Activated B cell treated with CpG ODN at 0.5 μM for 24 hours (primary cell): ENCODE measurements around the gene PCNT. TPM values are rescaled to one million over a fixed set of nuclear protein-coding genes. Genes with fewer than 3 reads are reported as not detected.

Source experiments
- ATAC-seq: fragments of 200-7000 bp; cut with Tn5 transposase; one replicate; pipeline ENCODE4 v1.10.0; 2021; ENCODE audit warnings: low read depth, mild to moderate bottlenecking, moderate library complexity
- CTCF ChIA-PET: fragments of 350-600 bp; sonication (Branson Sonifier 250); formaldehyde crosslinking; loops from one replicate; lab custom pipeline; 2021; ENCODE audit warnings: antibody characterized with exemption; lab: Charles Lee
- POLR2A ChIA-PET: fragments of 350-600 bp; sonication (Branson Sonifier 250); formaldehyde crosslinking; loops from one replicate; lab custom pipeline; 2021; ENCODE audit warnings: antibody characterized with exemption; lab: Charles Lee
- DNase-seq: peaks from one replicate; pipeline ENCODE4 v3.0.0; 2022
- H3K27ac Mint-ChIP-seq: one replicate; pipeline ENCODE4 v1.8.0; 2020; ENCODE audit warnings: mixed read lengths
- H3K27me3 Mint-ChIP-seq: one replicate; pipeline ENCODE4 v1.8.0; 2021; ENCODE audit warnings: mixed read lengths
- H3K36me3 Mint-ChIP-seq: one replicate; pipeline ENCODE4 v1.8.0; 2021; ENCODE audit warnings: low read depth, mixed read lengths
- H3K4me1 Mint-ChIP-seq: one replicate; pipeline ENCODE4 v1.8.0; 2021; ENCODE audit warnings: mixed read lengths
- H3K4me3 Mint-ChIP-seq: one replicate; pipeline ENCODE4 v1.8.0; 2020; ENCODE audit warnings: mild to moderate bottlenecking, mixed read lengths
- H3K9me3 Mint-ChIP-seq: one replicate; pipeline ENCODE4 v1.8.0; 2020; ENCODE audit warnings: mixed read lengths
- intact Hi-C: fragments of 100-400 bp; cut with micrococcal nuclease; formaldehyde crosslinking; loops from one replicate; pipeline ENCODE4 v1.15.1; 2024
- total RNA-seq: library from RNA; stranded (reverse); gene quantifications from 2 replicates; pipeline ENCODE4 v1.2.3, GENCODE V29; 2022
- TF ChIP-seq, protein P1 (sequence below): fragments of 200-600 bp; IDR thresholded peaks from one replicate; pipeline ENCODE4 v1.8.0; 2022; ENCODE audit warnings: antibody characterized with exemption, mild to moderate bottlenecking

The PCNT gene
- total RNA-seq, 1 donor from 2014 or later = 39.7 TPM

DNA sequence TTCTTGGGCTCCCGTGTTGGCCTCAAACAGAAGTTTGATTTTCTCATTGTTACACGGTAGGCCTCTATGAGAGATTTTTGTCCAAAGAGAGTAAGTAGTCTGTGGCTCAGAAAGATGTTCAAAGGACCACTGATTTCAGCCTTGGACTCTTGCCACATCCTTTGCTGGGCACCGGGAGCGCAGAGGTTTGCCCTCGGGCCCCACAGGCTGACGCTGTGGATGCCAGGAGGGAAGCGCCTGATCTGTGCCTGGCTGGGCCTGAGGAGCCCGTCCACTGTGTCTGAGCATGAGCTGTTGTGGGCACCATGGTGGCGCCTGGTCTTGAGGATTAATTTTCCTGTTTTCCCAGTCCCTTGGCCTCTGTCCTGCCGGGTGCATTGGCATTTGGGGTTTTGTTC lies 52.3 kb downstream of the PCNT start:
- ChIA-PET POLR2A (no interaction called here), CTCF (no interaction called here)
- DNase-seq = no peak
- intact Hi-C loops = no loop called here
- TF ChIP-seq, protein P1, sequence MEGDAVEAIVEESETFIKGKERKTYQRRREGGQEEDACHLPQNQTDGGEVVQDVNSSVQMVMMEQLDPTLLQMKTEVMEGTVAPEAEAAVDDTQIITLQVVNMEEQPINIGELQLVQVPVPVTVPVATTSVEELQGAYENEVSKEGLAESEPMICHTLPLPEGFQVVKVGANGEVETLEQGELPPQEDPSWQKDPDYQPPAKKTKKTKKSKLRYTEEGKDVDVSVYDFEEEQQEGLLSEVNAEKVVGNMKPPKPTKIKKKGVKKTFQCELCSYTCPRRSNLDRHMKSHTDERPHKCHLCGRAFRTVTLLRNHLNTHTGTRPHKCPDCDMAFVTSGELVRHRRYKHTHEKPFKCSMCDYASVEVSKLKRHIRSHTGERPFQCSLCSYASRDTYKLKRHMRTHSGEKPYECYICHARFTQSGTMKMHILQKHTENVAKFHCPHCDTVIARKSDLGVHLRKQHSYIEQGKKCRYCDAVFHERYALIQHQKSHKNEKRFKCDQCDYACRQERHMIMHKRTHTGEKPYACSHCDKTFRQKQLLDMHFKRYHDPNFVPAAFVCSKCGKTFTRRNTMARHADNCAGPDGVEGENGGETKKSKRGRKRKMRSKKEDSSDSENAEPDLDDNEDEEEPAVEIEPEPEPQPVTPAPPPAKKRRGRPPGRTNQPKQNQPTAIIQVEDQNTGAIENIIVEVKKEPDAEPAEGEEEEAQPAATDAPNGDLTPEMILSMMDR = no peak
- ATAC-seq = no peak
- Mint-ChIP-seq H3K4me3 (no peak overlapping the region), H3K4me1 (peaks cover 6% of the 10 kb centered on the region), H3K27me3 (no peaks in the 10 kb centered on the region), H3K9me3 (peaks cover 3% of the 10 kb centered on the region), H3K27ac (no peak overlapping the region), H3K36me3 (peaks cover 42% of the 10 kb centered on the region)

DNA sequence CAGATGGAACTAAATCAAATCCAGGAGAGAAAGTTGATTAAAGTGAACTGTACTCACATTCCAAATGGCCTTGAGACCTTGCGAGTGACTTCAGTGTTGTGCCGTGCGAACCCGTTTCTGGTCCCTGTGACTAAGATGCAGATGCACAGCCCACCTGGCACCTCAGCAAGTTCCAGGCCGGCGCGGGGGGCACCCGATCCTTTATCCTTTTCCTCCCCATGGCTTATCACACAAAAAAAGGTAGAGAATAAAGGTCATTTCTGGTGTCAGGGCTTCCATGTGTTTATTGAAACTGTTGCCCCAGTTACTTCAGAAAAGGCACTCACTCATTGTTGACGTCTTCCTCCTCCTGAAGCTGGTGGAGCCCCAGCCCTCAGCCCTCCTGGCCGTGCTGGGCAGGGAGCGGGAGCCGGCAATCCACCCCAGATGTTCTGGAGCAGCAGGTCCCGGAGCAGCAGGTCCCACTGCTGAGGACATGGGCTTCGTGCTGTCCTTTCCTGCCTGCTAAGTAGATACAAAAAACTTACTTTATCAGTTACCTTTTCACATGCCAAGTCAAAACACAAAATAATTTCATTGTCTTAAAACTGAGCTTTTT lies 53.0 kb downstream of the PCNT start:
- Mint-ChIP-seq H3K4me1 (no peaks in the 10 kb centered on the region), H3K27ac (no peak overlapping the region), H3K27me3 (no peaks in the 10 kb centered on the region), H3K9me3 (peaks cover 3% of the 10 kb centered on the region), H3K36me3 (peaks cover 45% of the 10 kb centered on the region), H3K4me3 (no peak overlapping the region)
- no peak for DNase-seq
- TF ChIP-seq, protein P1 = no peak
- ChIA-PET POLR2A (no interaction called here), CTCF (no interaction called here)
- no peak for ATAC-seq
- intact Hi-C loops = no loop called here

DNA sequence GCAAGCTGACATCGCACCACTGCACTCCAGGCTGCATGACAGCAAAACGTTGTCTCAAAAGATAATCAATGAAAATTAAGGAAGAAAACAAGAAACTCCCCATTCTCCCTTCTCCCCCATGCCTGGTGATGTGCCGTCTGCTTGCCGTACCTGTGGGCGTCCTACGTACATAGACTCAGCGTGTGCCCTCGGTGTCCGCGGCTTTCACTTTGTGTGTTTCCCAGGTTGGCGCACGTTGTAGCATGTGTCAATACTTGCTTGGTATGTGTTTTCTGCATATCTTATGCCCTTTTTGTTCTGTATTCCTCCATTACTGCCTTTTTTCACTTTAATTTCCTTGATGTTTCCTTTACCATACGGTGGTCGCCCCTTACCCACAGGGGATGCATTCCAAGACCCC lies 53.8 kb downstream of the PCNT start:
- ATAC-seq = no peak
- DNase-seq = no peak
- ChIA-PET CTCF (no interaction called here), POLR2A (no interaction called here)
- intact Hi-C loops = no loop called here
- peaks cover 5% of the 10 kb centered on the region for H3K9me3 Mint-ChIP-seq
- no peak overlapping the region for H3K4me3 Mint-ChIP-seq
- TF ChIP-seq, protein P1 = no peak
- H3K4me1 Mint-ChIP-seq = no peaks in the 10 kb centered on the region
- H3K36me3 Mint-ChIP-seq = peaks cover 52% of the 10 kb centered on the region
- H3K27ac Mint-ChIP-seq = no peak overlapping the region
- no peaks in the 10 kb centered on the region for H3K27me3 Mint-ChIP-seq

DNA sequence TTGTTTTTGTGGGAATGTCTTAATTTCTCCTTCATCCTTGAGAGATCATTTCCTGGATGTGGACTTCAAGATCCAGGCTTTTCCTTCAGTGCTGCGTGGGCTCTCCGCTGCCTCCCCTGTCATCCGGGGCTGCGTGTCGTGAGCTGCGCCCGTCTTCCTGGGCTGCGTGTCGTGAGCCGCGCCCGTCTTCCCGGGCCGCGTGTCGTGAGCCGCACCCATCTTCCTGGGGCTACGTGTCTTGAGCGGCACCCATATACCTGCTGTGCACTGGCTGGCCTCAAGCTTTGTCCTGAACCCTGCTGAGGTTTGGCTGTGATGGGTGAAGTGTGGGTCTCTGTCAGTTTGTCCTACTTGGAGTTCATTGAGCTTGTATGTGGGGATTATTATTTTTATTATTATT lies 55.1 kb downstream of the PCNT start:
- H3K36me3 Mint-ChIP-seq = peaks cover 46% of the 10 kb centered on the region
- ATAC-seq (no peak), DNase-seq (no peak)
- intact Hi-C loops = no loop called here
- no peaks in the 10 kb centered on the region for H3K27me3 Mint-ChIP-seq
- H3K4me1 Mint-ChIP-seq = no peaks in the 10 kb centered on the region
- POLR2A ChIA-PET = interaction anchor here (0.7 kb wide), 1 partner anchor 10 kb away, joined by 3 read pairs; no protein-coding TSS in a partner anchor
- H3K27ac Mint-ChIP-seq = no peak overlapping the region
- TF ChIP-seq, protein P1 = no peak
- peaks cover 5% of the 10 kb centered on the region for H3K9me3 Mint-ChIP-seq
- CTCF ChIA-PET = no interaction called here
- no peak overlapping the region for H3K4me3 Mint-ChIP-seq

DNA sequence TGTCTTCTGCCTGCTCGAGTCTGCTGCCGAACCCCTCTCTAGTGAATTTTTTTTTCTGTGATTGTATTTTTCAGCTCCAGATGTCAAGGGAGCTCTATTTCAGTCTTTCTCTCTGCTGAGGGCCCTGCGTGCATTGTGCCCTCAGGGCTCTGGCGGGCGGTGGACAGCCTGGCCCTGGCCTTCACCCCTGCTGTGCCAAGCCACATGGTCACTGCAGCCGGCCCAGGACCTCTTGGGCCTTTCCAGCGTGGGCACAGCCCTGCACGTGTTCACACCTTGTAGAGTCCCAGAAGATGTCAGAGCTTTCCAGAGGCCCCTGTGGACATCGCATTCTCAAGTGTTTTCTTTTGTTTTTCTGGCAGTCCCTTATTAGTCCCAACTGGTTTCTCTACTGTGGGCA lies 55.7 kb downstream of the PCNT start:
- no peaks in the 10 kb centered on the region for H3K4me1 Mint-ChIP-seq
- POLR2A ChIA-PET = interaction anchor here (0.7 kb wide), 1 partner anchor 10 kb away, joined by 3 read pairs; no protein-coding TSS in a partner anchor
- H3K36me3 Mint-ChIP-seq = peaks cover 50% of the 10 kb centered on the region
- H3K4me3 Mint-ChIP-seq = no peak overlapping the region
- no peak for ATAC-seq
- H3K9me3 Mint-ChIP-seq = peaks cover 5% of the 10 kb centered on the region
- TF ChIP-seq, protein P1 = no peak
- no peaks in the 10 kb centered on the region for H3K27me3 Mint-ChIP-seq
- DNase-seq = no peak
- CTCF ChIA-PET = no interaction called here
- intact Hi-C loops = no loop called here
- no peak overlapping the region for H3K27ac Mint-ChIP-seq
